HFFc6 (cell line): Measurements from ENCODE around the gene PDLIM1. TPM values are rescaled to one million over a fixed set of nuclear protein-coding genes. Genes with fewer than 3 reads are reported as not detected.

Source experiments
- DNase-seq: peaks from one replicate; pipeline ENCODE4 v3.0.0-alpha.2; 2018
- H3K27ac Mint-ChIP-seq: 2 replicates; pipeline ENCODE4 v1.8.0; 2020; ENCODE audit warnings: mild to moderate bottlenecking, mixed read lengths
- H3K27me3 Mint-ChIP-seq: 2 replicates; pipeline ENCODE4 v1.8.0; 2021; ENCODE audit warnings: mild to moderate bottlenecking, moderate library complexity, mixed read lengths; ENCODE audit not compliant: insufficient read depth
- H3K36me3 Mint-ChIP-seq: 2 replicates; pipeline ENCODE4 v1.8.0; 2021; ENCODE audit warnings: low read depth, mixed read lengths
- H3K4me1 Mint-ChIP-seq: 2 replicates; pipeline ENCODE4 v1.8.0; 2020; ENCODE audit warnings: low read depth, mixed read lengths
- H3K4me3 Mint-ChIP-seq: 2 replicates; pipeline ENCODE4 v1.8.0; 2020; ENCODE audit warnings: mild to moderate bottlenecking, moderate library complexity, mixed read lengths
- H3K9me3 Mint-ChIP-seq: 2 replicates; pipeline ENCODE4 v1.8.0; 2020; ENCODE audit warnings: mild to moderate bottlenecking, mixed read lengths
- total RNA-seq, 6 experiments: library from RNA; stranded (reverse); fragmentation: NEBNext Ultra II Directional; extraction: Animal tissue kit (Norgen Biotek cat#: 25700); gene quantifications; 2 replicates in 1 of 6; 3 replicates in 5 of 6; pipeline ENCODE4 v1.2.3, GENCODE V29; 2021
- TF ChIP-seq, protein P1 (sequence below): fragments of 200-600 bp; sonication (generic); IDR thresholded peaks from 2 replicates; pipeline ENCODE4 v1.5.0; 2021; ENCODE audit warnings: antibody characterized with exemption, mild to moderate bottlenecking

PDLIM1 gene
- total RNA-seq, 6 experiments from 2014 or later = 131 to 163 (median 154) TPM

DNA sequence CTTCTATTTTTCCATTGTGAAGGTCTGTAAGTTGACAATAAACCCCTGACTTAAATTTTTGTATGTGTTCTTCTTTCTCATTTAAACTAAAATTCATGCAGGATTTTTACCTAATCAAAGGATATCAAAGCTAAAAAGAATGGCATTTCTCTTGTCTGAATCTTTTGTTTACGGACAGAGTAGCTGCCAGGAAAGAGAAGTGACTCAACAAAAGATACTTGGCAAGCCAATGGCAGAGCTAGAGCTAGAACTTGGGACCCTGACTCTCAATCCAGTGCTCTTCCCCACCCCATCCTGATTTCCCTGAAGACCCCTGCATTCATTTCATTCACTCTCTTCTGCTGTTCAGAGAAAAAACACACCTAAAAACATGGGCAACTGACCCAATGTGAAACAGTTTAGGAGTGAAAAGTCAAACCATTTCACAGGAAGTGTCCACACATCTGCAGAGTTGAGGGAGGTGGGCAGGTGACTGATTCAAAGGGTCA lies 40.2 kb upstream of the PDLIM1 start:
- peaks cover 6% of the 10 kb centered on the region for H3K27me3 Mint-ChIP-seq
- TF ChIP-seq, protein P1, sequence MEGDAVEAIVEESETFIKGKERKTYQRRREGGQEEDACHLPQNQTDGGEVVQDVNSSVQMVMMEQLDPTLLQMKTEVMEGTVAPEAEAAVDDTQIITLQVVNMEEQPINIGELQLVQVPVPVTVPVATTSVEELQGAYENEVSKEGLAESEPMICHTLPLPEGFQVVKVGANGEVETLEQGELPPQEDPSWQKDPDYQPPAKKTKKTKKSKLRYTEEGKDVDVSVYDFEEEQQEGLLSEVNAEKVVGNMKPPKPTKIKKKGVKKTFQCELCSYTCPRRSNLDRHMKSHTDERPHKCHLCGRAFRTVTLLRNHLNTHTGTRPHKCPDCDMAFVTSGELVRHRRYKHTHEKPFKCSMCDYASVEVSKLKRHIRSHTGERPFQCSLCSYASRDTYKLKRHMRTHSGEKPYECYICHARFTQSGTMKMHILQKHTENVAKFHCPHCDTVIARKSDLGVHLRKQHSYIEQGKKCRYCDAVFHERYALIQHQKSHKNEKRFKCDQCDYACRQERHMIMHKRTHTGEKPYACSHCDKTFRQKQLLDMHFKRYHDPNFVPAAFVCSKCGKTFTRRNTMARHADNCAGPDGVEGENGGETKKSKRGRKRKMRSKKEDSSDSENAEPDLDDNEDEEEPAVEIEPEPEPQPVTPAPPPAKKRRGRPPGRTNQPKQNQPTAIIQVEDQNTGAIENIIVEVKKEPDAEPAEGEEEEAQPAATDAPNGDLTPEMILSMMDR = no peak
- no peak overlapping the region for H3K4me3 Mint-ChIP-seq
- H3K36me3 Mint-ChIP-seq = no peaks in the 10 kb centered on the region
- H3K4me1 Mint-ChIP-seq = peaks cover 60% of the 10 kb centered on the region
- no peak overlapping the region for H3K27ac Mint-ChIP-seq
- no peak for DNase-seq
- H3K9me3 Mint-ChIP-seq = no peaks in the 10 kb centered on the region

DNA sequence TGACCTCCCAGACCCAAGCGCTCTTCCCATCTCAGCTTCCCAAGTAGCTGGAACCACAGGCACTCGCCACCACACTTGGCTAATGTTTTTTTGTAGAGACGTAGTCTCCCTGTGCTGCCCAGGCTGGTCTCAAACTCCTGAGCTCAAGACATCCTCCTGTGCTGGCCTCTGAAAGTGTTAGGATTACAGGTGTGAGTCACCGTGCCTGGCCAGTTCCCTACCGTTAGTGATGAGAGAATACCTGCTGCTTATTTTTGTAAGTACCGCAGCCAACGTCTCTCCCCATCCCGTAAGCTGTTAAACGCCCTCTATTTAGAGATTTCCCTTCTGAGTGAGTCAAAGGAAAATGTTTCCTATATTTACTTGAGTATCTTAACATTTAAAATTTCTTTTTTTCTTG lies 38.5 kb upstream of the PDLIM1 start:
- no peak for DNase-seq
- peaks cover 49% of the 10 kb centered on the region for H3K4me1 Mint-ChIP-seq
- no peak overlapping the region for H3K27ac Mint-ChIP-seq

DNA sequence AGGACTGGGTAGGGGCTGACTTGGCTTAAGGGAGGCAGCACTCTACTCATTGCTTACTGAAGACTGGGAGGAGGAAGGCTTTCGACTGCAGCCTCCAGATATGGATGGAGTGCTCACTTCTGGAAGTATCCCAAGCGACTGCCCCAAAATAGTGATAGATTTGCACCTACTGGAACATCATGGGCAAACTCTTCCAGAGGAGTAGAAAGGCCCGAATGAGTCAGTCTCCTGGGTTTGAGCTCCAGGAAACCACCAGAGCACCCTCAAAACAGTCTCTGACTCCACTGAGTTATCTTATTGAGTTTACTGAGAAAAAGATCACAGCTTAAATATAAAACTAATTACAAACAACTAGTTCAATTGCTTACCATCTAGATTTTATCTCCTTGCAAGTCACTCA lies 37.2 kb upstream of the PDLIM1 start:
- Mint-ChIP-seq H3K36me3 (no peaks in the 10 kb centered on the region), H3K27ac (no peak overlapping the region), H3K4me1 (peaks cover 36% of the 10 kb centered on the region), H3K9me3 (no peaks in the 10 kb centered on the region), H3K27me3 (peaks cover 13% of the 10 kb centered on the region), H3K4me3 (no peak overlapping the region)
- no peak for DNase-seq
- TF ChIP-seq, protein P1 = no peak

More for the DNA sequence above, 38.5 kb upstream of the PDLIM1 start:
- no peak overlapping the region for H3K4me3 Mint-ChIP-seq
- peaks cover 12% of the 10 kb centered on the region for H3K27me3 Mint-ChIP-seq
- no peaks in the 10 kb centered on the region for H3K9me3 Mint-ChIP-seq
- no peaks in the 10 kb centered on the region for H3K36me3 Mint-ChIP-seq
- TF ChIP-seq, protein P1 = no peak

DNA sequence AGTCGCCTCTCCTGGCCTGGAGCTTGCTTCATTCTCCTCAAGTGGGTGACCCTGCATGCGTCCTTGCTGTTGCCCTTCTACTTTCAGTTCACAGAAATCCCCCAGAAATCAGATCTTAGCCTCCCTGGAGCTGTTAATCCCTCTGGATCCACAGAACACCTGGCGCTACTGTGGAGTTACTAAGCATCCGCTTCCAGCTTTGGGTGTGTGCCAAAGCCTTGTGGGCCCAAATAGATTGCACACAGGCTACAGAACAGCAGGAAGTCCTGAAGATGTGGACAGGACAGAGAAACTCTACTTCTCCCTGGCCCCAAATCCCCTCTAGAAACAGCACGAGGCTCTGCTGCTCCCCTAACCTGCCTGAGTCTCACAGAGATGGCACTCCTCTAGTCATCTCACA lies 36.6 kb upstream of the PDLIM1 start:
- no peak overlapping the region for H3K4me3 Mint-ChIP-seq
- TF ChIP-seq, protein P1 = no peak
- H3K27me3 Mint-ChIP-seq = peaks cover 13% of the 10 kb centered on the region
- H3K4me1 Mint-ChIP-seq = peaks cover 37% of the 10 kb centered on the region
- H3K36me3 Mint-ChIP-seq = no peaks in the 10 kb centered on the region
- peak; percentile 40 for DNase-seq
- no peaks in the 10 kb centered on the region for H3K9me3 Mint-ChIP-seq
- H3K27ac Mint-ChIP-seq = no peak overlapping the region

DNA sequence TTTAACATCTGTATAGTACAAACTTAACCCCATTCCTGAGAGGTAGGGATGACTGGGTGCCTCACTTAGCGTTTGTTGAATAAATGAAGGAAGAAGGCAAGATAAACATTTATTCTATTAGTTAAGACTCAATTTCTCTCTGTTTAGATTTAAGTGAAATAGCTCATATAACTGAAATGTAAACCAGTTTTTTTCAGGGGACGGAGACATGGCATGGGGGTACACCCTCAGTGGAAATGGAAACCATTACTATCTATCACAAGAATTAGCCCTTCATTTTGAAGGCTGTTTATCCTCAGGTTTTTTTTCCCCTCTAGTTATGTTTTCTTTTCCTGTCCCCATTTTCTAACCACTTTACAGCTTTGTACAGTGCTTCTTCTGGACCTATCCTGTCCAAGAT lies 35.6 kb upstream of the PDLIM1 start:
- TF ChIP-seq, protein P1 = no peak
- Mint-ChIP-seq H3K27me3 (peaks cover 15% of the 10 kb centered on the region), H3K4me1 (peaks cover 40% of the 10 kb centered on the region), H3K4me3 (no peak overlapping the region), H3K36me3 (no peaks in the 10 kb centered on the region), H3K27ac (no peak overlapping the region), H3K9me3 (no peaks in the 10 kb centered on the region)
- DNase-seq = no peak

DNA sequence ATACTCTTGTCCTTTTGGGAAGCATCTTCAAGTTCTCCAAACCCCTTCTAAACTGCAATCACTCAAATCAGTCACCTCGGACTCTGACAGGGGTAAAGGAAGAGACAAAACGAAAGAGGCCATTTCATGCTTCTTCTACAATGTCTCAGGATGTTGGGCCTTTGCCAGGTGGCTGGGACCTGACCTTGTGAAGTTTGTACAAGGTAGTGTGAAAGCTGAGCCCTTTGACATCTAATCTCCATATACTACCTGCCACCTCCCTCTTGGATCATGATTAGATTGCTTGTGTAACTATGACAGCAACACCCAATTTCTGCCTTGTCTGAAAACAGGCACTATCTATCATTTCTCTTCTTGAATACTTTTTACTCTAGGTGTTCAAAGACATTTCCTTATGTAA lies 35.1 kb upstream of the PDLIM1 start:
- DNase-seq = no peak
- Mint-ChIP-seq H3K4me1 (peaks cover 35% of the 10 kb centered on the region), H3K27me3 (peaks cover 14% of the 10 kb centered on the region), H3K27ac (no peak overlapping the region), H3K9me3 (no peaks in the 10 kb centered on the region), H3K36me3 (no peaks in the 10 kb centered on the region), H3K4me3 (no peak overlapping the region)
- TF ChIP-seq, protein P1 = no peak
